HG03025 (cell line): ENCODE data around the gene TMEM164.

ENCODE experiments used
- ATAC-seq: cut with Tn5 transposase; IDR thresholded peaks from one replicate; pipeline ENCODE4 v1.9.1; 2021; ENCODE audit warnings: mild to moderate bottlenecking, moderate library complexity; ENCODE audit not compliant: unreplicated experiment, low FRiP score

TMEM164 gene

DNA sequence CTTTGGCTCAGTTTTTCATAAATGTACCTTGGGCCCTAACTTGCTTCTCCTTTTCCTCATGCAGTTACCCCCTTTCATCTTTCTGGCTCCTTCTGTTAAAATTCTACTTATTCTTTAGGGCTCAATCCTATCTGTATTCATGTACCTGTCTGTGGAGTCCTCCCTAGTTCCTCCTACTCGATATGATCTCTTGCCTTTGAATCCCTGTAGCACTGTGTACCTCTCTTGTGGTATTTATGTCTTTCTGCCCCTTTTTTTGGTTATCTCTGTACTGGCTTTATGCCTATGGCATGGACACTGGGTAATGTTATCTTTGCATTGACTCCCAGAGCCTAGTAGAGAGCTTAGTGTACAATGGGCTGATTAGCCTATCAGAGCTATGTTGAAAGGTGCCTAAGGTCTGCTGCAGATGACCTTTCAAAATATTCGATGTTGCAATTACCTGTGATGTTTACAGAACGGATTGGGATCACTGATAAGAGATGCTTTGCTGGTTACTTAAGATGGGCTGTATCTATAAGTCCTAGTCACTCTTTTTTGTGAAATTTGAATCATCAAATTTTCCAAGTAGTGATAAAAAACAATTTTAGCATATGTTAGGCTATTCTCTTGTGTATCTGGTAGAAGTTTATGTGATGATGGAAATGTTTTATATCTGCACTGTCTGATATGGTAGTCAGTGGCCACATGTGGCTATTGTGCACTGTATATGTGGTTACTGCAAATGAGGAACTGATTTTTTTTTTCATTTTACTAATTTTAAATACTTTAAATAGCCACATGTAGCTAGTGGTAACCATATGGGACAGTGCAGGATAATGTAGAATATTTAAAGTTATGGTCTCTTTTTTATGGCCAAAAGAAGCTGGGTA, 33.5 kb downstream of the TMEM164 start:
- ATAC-seq = no peak

DNA sequence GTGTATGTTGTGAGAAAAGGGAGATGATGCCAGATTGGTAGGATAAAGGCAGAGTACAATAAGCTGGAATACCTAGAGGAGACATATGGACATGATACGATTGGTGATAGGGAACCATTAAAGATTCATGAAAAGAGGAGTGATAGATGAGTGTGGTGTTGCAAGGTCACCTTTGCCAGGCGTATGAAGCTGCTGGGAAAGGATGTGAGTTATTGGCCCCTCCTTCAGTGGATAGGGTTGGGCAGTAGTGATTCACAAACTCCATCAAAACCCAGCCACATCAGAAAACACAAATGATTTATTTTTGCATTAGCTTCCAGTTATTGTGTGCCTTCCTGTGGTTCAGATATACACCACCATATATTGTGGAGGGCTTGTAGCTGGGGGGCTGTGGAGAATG, 34.3 kb downstream of the TMEM164 start:
- ATAC-seq = no peak

DNA sequence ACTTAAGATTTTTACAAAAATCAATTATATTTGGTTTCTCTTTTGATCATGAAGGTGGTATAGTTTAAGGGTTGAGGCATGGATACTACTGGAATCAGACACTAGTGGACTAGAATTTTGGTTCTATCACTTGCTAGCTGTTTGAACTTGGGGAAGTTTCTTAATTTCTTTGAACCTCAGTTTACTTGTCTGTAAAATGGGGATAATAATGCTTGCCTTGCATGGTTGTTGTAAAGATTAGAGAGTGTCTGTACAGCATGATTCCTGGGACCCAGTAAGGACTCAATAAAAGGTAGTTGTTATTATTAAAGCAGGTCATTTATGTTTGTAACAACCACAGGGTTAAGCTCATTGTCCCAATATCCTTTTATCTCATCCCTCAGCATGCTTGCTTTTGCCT, 36.0 kb downstream of the TMEM164 start:
- ATAC-seq = no peak

DNA sequence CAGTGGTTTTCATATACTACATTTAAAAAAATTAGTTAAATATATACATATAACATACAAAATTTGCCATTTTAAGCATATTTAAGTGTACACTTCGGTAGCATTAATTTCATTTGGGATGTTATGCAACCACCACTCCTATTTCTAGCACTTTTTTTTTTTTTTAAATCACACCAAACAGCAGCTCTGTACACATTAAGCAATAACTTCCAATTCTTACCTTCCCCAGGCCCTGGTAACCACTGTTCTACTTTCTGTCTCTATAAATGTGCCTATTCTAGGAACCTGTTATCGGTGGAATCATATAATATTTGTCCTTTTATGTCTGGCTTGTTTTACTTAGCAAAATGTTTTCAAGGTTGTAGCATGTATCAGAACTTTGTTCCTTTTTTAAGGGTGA, 39.1 kb downstream of the TMEM164 start:
- no peak for ATAC-seq

DNA sequence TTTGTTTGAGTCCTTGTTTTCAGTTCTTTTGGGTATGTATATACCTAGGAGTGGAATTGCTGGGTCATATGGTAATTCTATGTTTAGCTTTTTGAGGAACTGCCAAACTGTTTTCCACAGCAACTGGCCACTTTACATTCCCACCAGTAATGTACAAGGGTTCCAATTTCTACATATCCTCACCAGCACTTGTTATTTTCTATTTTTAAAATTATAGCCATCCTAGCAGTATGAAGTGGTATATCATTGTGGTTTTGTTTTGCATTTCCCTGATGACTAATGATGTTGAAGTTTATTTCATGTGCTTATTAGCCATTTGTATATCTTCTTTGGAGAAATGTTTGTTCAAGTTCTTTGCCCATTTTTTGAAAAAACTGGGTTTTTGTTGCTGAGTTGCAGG, 39.6 kb downstream of the TMEM164 start:
- ATAC-seq = no peak

DNA sequence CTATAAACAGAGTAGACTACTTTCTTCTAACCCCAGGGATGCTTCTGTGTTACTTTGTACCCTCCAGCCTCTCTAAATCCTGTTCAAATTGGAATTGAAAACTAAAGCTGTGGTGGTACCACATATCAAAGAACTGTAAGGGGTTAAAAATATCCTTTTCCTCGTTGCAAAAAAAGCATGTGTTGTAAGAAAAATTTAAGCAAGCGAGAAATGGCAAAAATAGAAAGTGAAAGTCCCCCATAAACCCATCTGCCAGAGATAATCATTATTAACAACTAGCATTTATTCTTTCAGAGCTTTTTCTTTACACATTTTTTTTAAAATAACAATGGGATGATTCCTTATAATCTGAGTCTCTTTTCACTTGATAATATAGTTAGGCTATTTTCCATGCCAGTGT, 40.6 kb downstream of the TMEM164 start:
- no peak for ATAC-seq

DNA sequence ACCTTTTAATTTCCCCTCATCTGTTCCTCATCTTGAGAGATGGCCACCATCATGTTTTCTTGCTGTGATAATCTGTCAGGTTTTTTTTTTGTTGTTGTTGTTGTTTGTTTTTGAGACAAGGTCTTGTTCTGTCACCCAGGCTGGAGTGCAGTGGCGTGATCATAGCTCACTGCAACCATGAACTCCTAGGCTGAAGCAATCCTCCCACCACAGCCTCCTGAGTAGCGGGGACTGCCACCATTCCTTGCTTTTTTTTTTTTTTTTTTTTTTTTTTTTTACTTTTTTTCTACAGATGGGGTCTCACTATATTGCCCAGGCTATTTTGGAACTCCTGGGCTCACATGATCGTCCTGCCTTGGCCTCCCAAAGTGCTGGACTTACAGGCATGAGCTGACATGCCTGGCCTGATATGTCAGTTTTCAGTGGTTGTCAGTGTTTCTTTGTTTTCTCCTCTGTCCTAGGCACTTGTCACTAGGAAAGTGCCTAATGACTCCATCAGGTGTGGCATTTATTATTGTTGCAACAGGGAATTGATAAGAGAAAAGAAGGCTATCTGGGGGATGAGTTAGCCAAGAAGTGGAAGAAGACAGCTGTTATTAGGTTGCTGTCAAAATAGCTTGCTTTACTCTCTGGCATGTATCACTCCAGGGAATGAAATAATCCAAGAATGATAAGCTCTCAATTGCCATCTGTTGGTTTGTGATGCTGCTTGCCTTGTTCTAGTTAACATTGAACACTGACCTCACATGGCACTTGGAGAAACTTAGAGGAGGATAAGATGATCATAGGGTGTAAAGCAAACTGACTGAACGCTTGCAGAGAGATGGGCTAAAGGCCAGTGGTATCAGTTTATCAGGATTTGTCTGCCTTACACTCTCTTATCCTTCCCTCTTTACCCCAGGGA, 41.7 kb downstream of the TMEM164 start:
- ATAC-seq = no peak

DNA sequence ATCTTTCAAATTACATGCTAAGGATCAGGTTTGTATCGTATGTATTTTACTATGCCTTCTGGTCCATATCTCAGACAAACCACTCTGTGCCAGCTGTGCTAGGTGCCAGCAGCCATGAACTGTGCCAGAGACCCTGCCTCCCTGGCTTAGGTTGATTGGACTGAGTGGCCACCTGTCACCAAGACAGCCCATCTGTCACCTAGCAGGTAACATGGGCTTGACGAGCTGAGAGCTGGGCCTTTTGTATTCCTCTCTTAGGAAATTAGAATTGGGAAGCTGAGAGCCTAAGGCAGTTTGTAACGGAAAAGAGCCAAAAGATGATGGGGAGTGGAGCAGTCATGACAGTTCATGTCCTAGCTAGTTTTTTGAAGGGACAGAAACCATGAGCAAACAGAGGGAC, 42.5 kb downstream of the TMEM164 start:
- no peak for ATAC-seq

DNA sequence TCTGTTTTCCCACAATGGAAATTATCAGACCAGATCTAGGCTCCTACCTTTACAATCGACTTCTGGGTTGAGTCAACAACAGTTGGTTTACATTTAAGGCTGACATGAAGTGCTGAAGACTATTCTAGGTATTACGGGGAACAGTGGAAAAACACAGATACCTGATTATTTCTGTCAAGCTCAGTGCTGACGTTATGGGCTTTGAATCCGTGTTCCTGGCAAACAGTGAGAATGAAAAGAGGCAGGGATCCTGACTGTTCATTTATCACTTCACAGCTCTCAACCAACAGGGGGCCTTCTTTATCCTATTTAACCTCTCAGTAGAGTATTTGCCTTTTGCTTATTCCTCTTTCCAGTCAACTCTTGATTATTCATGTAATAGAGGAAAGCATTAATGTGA, 43.1 kb downstream of the TMEM164 start:
- no peak for ATAC-seq

DNA sequence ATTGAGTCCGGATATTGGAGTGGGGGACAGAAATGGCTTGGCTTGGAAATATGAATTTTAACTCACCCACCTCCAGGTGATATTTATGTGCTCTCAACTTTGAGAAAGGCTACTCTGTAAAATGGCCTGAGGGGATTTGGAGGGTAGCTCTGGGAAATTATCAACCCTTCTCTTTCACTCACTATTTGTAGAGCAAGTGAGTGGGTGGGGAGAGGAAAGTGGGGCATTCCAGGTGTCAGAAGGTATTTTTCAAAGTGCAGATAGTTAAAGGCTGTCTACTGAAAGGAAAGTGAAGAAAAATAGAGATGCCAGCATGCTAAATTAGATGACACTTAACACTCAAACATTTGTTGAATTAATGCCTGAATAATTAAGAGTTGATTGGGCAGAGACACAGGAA, 44.1 kb downstream of the TMEM164 start:
- ATAC-seq = no peak

DNA sequence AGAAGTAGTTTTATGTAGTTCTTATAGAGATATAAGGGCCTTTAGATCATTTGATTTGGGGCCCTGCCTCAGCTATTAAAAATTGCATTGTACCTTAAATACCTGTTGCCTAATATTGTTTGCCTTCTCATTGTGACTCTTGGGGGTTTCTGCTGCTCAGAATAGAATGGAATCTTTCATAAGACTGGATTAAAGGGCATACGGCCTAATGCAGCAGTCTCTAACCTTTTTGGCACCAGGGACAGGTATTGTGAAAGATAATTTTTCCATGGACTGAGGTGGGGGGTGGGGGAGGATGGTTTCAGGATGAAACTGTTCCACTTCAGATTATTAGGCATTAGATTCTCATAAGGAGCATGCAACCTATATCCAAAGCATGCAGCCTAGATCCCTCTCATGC, 46.2 kb downstream of the TMEM164 start:
- no peak for ATAC-seq

DNA sequence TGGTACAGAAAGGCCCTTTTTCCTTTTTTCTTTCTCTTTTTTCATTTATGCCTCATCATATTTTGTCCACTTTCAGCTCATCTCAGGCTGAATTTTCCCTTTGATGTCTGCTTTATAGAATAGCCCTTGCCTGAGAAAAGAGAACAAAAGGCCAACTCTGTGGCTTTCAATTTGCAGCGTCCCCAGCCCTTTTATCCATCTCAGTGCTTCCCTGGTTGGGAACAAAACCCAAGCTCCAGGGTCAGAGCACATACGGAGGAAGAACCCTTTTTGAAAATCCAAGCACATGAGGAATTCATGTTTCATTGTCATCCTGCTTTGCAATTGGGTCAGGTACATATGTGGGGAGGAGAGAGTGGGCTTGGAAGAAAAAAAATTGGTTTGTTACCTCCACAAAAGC, 47.5 kb downstream of the TMEM164 start:
- no peak for ATAC-seq

DNA sequence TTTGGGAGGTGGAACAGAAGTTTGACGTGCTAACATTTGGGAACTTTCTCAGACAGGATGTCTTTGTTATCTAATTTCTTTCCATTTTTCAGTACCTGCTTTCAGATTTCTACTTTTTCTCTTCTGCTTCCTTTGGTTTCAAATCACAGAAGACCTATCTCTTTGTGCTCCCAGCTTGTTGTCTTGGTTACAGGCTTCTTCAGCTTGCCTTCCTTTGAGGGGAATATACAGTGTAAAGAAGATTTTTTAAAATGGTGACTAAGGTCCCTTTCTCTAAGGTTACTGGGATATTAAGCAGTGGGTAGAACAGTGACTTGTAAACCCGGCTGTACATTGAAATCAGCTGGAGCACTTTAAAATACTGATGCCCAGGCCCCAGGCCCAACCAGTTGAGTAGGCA, 48.0 kb downstream of the TMEM164 start:
- ATAC-seq = no peak

DNA sequence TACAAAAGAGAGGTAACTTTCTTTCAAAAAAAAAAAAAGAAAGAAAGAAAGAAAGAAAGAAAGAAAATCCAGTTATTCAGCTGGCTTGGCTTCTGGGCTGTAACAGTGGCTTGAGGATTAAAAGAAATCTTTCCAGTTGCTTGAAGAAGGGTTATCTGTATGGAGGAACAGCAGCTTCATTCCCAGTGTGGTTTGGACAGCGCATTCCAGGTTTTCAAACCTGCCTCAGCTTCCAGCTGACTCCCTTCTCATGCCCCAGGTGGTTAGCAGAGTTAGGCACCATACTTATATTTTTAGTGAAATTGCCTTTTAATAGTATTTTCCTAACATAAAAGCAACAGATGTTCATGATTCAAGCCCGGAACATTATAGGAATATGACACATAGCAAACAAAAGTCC, 48.6 kb downstream of the TMEM164 start:
- ATAC-seq = no peak

DNA sequence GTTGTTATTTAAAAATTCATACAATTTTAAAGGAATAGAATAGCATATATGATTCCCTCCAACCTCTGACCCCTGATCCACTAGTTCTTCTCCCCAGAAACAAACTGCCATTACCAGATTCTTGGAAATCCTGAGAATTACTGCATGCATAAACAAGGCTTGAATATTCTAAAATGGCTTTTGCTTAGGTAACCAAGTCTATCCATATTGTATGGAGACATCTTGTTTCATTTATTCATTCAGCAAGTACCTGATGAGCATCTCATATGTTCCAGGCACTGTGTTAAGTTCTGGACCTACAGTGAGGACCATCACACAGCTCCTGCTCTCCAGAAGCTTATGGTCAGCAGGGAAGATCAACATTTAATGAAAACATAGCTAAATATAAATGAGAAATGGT, 49.4 kb downstream of the TMEM164 start:
- ATAC-seq = no peak

DNA sequence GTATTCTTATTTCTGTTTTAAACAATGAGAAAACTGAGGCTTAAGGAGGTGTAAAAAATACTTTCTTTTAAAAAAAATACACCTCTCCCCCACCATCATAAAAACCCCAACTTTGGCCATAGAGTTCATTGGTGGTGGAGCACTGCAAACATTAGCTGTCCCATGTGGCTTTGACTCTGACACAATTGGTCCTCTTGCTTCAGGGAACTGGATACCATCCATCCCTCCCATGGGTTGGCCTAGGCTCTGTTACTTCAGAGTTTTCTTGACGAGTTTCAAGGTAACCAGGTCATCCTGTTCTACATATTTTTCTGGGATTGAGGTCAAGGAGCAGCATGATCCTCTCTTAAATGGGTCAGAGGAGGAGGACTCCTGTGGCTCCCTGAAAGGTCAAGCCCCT, 50.5 kb downstream of the TMEM164 start:
- no peak for ATAC-seq

DNA sequence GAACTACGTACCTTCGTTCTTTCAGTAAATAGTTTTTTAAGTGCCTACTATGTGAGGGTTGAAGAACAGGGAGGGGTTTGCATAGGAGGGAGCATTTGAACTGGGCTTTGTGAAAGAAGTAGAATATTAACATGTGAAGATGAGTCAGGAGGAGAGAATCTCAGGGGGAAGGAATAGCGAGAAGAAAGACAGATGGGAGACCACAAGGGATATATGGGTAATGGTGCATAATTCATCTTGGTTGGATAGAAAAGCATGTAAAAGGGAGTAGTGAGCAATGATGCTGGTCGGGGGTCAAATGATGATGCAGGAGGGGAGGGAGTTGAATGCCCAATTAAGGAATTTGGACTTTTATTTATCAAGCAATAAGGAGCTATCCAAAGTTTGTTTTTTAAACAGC, 52.7 kb downstream of the TMEM164 start:
- no peak for ATAC-seq

DNA sequence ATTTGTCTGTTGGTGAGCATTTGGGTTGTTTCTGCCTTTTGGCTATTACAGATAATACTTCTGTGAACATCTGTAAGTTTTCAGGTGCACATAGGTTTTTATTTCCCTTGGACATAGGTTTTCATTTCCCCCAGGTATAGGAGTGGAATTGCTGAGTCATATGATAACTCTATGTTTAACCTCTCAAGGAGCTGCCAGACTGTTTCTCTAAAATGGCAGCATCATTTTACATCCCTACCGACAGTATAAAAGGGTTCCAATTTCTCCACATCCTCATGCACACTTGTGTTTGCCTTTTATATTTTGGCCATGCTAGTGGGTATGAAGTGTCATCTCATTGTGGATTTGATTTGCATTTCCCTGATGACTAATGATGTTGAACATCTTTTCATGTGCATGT, 53.5 kb downstream of the TMEM164 start:
- no peak for ATAC-seq

DNA sequence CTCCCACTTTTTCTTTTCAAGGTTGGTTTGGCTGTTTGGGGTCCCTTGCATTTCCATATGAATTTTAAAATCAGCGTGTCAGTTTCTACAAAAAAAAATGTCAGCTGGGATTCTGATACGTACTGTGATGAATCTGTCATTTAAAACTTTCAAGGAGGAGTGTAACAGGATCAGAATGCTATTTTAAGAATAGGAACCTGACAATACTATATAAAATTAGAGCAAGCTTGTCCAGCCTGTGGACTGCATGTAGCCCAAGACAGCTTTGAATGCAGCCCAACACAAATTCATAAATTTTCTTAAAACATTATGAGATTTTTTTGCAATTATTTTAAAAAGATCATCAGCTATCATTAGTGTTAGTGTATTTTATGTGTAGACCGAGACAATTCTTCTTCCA, 56.5 kb downstream of the TMEM164 start:
- ATAC-seq = no peak

DNA sequence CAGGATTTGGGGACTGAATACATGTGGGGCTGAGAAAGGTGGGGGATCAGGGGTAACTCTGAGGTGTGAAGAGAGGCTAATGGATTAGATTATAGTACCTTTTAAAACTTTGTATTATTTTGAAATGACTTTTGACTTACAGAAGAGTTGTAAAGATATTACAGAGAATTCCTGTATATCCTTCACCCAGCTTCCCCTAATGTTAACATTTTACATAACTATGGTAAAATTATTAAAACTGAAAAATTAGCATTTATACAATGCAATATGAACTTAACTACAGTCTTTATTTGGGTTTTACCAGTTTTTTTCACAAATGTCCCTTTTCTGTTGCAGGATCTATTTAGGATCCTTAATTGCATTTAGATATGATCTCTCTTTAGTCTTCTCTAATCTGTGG, 57.4 kb downstream of the TMEM164 start:
- no peak for ATAC-seq

DNA sequence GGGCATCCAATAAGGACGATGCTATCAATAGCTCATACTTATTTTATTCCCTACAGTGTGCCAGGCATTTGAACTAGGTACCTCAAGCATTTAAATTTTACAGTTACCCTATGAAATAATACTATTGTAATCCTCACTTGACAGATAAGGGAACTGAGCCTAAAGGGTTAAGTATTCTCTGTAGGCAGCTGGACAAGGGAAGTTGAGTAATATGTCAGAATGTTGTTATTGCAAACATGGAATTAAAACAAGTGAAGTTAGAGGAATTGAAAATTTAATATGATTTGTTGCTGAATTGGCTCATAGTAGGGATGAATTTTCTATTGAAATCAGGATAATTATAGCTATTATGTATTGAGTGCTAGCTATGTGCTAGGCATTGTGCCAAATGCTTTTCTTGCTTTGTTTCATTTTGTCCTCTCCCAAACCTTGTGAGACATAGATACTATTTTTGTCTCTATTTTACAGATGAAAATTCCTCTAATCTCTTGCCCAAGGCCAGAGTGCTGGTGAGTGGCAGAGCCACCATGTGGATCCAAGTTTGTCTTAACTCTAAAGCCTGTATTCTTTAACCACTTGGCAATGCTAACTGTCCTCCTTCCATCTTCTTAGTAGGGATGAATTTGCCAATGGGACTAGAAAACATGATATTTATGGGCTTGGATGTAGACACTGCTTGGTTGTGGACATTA, 58.1 kb downstream of the TMEM164 start:
- no peak for ATAC-seq
